Calu3 (cell line): ENCODE results near the gene TMEM121. TPM values are rescaled to one million over a fixed set of nuclear protein-coding genes. Genes with fewer than 3 reads are reported as not detected.

Experiments used
- BruUV-seq: library from RNA; stranded (reverse); fragments of 400-500 nt; replicated peaks from 2 replicates; lab custom pipeline; 2021; lab: Mats Ljungman, UMichigan
- CTCF ChIA-PET: fragments of 300-600 bp; sonication (Branson Sonifier 250); formaldehyde crosslinking; loops from one replicate; lab custom pipeline; 2022; ENCODE audit warnings: antibody characterized with exemption; lab: Charles Lee
- DNase-seq: peaks from one replicate; pipeline ENCODE4 v3.0.0; 2022
- H3K27ac Mint-ChIP-seq: one replicate; pipeline ENCODE4 v1.8.0; 2022; ENCODE audit warnings: mixed read lengths; ENCODE audit not compliant: unreplicated experiment
- H3K27me3 Mint-ChIP-seq: one replicate; pipeline ENCODE4 v1.8.0; 2022; ENCODE audit warnings: mixed read lengths; ENCODE audit not compliant: unreplicated experiment
- H3K36me3 Mint-ChIP-seq: one replicate; pipeline ENCODE4 v1.8.0; 2022; ENCODE audit warnings: mild to moderate bottlenecking, moderate library complexity, mixed read lengths; ENCODE audit not compliant: insufficient read depth, unreplicated experiment
- H3K4me1 Mint-ChIP-seq: one replicate; pipeline ENCODE4 v1.8.0; 2022; ENCODE audit warnings: mild to moderate bottlenecking, low read depth, mixed read lengths; ENCODE audit not compliant: unreplicated experiment
- H3K4me3 Mint-ChIP-seq: one replicate; pipeline ENCODE4 v1.8.0; 2022; ENCODE audit warnings: mild to moderate bottlenecking, low read depth, moderate library complexity, mixed read lengths; ENCODE audit not compliant: unreplicated experiment
- H3K9me3 Mint-ChIP-seq: one replicate; pipeline ENCODE4 v1.8.0; 2022; ENCODE audit warnings: low read depth, mixed read lengths; ENCODE audit not compliant: unreplicated experiment
- CTCF ChIP-seq: fragments of 200-600 bp; IDR thresholded peaks from one replicate; pipeline ENCODE4 v1.8.0; 2022; ENCODE audit warnings: antibody characterized with exemption; ENCODE audit not compliant: unreplicated experiment
- intact Hi-C: fragments of 100-400 bp; cut with micrococcal nuclease; formaldehyde crosslinking; loops from one replicate; pipeline ENCODE4 v1.10.0; 2022; ENCODE audit not compliant: unreplicated experiment
- total RNA-seq: library from RNA; stranded (reverse); gene quantifications from 2 replicates; pipeline ENCODE4 v1.2.3, GENCODE V29; 2022

TMEM121 gene
- total RNA-seq, 1 experiment from 2014 or later, result 0.38 TPM

GRCh38 chr14:105527826-105528585, 1.6 kb downstream of the TMEM121 start:
- no TSS peak for BruUV-seq
- CTCF ChIA-PET, result interaction anchor here (0.6 to 1.3 kb wide), 7 partner anchors 16 to 836 kb away, joined by 3 to 6 read pairs (median 4); no protein-coding TSS in a partner anchor
- peak overlapping the region; percentile 55 for H3K4me3 Mint-ChIP-seq
- peaks cover 26% of the 10 kb centered on the region for H3K36me3 Mint-ChIP-seq
- H3K27me3 Mint-ChIP-seq, result peaks cover 50% of the 10 kb centered on the region
- TF ChIP-seq CTCF, result peak; percentile 77
- intact Hi-C loops, result no loop called here
- no peak overlapping the region for H3K27ac Mint-ChIP-seq
- H3K9me3 Mint-ChIP-seq, result no peaks in the 10 kb centered on the region
- no peaks in the 10 kb centered on the region for H3K4me1 Mint-ChIP-seq
- DNase-seq, result peak; percentile 85

DNA sequence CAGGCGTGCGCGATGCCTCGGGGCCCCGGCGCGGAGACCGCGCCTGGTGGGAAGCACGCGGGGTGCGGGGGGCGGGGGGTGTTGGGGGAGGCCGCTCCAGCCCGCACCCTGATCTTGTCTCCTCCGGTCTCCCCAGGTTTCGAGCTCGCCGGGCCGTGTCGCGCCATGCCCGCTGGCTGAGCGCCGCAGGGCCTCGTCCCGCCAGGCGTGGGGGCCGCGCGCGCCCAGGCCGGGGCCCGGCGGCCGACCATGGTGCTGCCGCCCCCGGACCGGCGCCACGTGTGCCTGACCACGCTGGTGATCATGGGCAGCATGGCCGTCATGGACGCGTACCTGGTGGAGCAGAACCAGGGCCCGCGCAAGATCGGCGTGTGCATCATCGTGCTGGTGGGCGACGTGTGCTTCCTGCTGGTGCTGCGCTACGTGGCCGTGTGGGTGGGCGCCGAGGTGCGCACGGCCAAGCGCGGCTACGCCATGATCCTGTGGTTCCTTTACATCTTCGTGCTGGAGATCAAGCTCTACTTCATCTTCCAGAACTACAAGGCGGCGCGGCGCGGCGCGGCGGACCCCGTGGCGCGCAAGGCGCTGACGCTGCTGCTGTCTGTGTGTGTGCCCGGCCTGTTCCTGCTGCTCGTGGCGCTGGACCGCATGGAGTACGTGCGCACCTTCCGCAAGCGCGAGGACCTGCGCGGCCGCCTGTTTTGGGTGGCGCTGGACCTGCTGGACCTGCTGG, 2.4 kb downstream of the TMEM121 start:
- Mint-ChIP-seq H3K27ac (no peak overlapping the region), H3K36me3 (peaks cover 26% of the 10 kb centered on the region), H3K9me3 (no peaks in the 10 kb centered on the region), H3K4me1 (no peaks in the 10 kb centered on the region), H3K27me3 (peaks cover 55% of the 10 kb centered on the region), H3K4me3 (no peak overlapping the region)
- CTCF ChIA-PET, result interaction anchor here (0.6 to 1.3 kb wide), 8 partner anchors 9 to 835 kb away, joined by 3 to 6 read pairs (median 4); no protein-coding TSS in a partner anchor
- no peak for DNase-seq
- intact Hi-C loops, result no loop called here
- BruUV-seq, result no TSS peak
- no peak for TF ChIP-seq CTCF

DNA sequence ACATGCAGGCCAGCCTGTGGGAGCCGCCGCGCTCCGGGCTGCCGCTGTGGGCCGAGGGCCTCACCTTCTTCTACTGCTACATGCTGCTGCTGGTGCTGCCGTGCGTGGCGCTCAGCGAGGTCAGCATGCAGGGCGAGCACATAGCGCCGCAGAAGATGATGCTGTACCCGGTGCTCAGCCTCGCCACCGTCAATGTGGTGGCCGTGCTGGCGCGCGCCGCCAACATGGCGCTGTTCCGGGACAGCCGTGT, 2.9 kb downstream of the TMEM121 start:
- intact Hi-C loops, result no loop called here
- no TSS peak for BruUV-seq
- CTCF ChIA-PET, result interaction anchor here (0.6 kb wide), 1 partner anchor 10 kb away, joined by 4 read pairs; no protein-coding TSS in a partner anchor
- Mint-ChIP-seq H3K4me3 (no peak overlapping the region), H3K9me3 (no peaks in the 10 kb centered on the region), H3K36me3 (peaks cover 26% of the 10 kb centered on the region), H3K27me3 (peaks cover 55% of the 10 kb centered on the region), H3K4me1 (no peaks in the 10 kb centered on the region), H3K27ac (no peak overlapping the region)
- DNase-seq, result no peak
- no peak for TF ChIP-seq CTCF

DNA sequence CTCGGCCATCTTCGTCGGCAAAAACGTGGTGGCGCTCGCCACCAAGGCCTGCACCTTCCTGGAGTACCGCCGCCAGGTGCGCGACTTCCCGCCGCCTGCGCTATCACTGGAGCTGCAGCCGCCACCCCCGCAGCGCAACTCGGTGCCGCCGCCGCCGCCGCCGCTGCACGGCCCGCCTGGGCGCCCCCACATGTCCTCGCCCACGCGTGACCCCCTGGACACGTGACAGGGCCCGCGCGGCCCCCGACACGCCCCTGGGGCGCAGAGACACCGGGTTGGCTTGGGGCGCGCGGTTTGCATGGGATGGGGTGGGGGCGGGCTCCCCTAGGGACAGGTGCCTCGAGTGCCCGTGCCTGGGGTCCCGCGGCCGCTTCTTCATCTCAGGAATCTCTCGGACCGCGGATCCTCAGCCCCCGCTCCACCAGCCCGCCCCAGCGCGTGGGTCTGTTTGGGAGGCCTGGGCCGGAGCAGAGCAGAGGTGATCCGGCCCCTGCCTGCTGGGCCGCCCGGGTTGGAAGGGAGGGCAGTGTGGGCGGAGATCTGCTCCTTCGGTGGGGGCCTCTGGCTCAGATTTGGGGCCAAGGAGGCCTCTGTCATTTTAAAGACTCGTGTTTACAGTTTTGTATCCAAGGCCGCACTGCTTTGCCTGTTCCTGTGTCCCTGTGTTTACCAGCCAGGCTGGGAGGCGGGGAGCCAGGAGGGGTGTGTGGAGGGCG, 3.3 kb downstream of the TMEM121 start:
- CTCF ChIA-PET, result interaction anchor here (0.6 kb wide), 1 partner anchor 10 kb away, joined by 4 read pairs; no protein-coding TSS in a partner anchor

More for the DNA sequence above, 3.3 kb downstream of the TMEM121 start:
- H3K27me3 Mint-ChIP-seq, result peaks cover 55% of the 10 kb centered on the region
- no peak overlapping the region for H3K4me3 Mint-ChIP-seq
- DNase-seq, result no peak
- no peaks in the 10 kb centered on the region for H3K9me3 Mint-ChIP-seq
- no peak overlapping the region for H3K27ac Mint-ChIP-seq
- no peaks in the 10 kb centered on the region for H3K4me1 Mint-ChIP-seq
- BruUV-seq, result no TSS peak
- intact Hi-C loops, result no loop called here
- peaks cover 26% of the 10 kb centered on the region for H3K36me3 Mint-ChIP-seq
- TF ChIP-seq CTCF, result no peak
